Loucy (cell line): ENCODE measurements around the gene VASH2.

Experiments
- CTCF ChIP-seq: fragments of 200-600 bp; sonication (generic); conservative IDR thresholded peaks from 2 replicates; pipeline ENCODE4 v1.5.1; 2014; ENCODE audit warnings: mild to moderate bottlenecking, antibody characterized with exemption, low read length
- EZH2phosphoT487 ChIP-seq: fragments of 200-600 bp; IDR thresholded peaks from 2 replicates; pipeline ENCODE4 v1.6.1; 2018; ENCODE audit warnings: antibody characterized with exemption, mild to moderate bottlenecking, moderate library complexity, borderline replicate concordance

GRCh38 chr1:212971312-212971711, 21.0 kb downstream of the VASH2 start:
- TF ChIP-seq CTCF (no peak), EZH2phosphoT487 (no peak)
